Left cardiac atrium (tissue), 4 donors: ENCODE results near the gene SYTL4. TPM values are rescaled to one million over a fixed set of nuclear protein-coding genes. Genes with fewer than 3 reads are reported as not detected.

Experiments
- ATAC-seq, 2 donors: fragments of 200-7000 bp; cut with Tn5 transposase; one replicate each; pipeline ENCODE4 v1.9.1; 2020; ENCODE audit warnings: mild to moderate bottlenecking in 2 of 2, moderate library complexity in 2 of 2
- DNase-seq: peaks from one replicate; pipeline ENCODE4 v3.0.0-alpha.2; 2020
- intact Hi-C, 2 donors: fragments of 100-400 bp; cut with DNase I; formaldehyde crosslinking; loops; one replicate each; pipeline versions ENCODE4 v1.14.1 to v1.15.1; 2022 to 2023
- total RNA-seq, 2 donors: library from RNA; stranded (reverse); fragmentation: NEBNext Ultra II Directional; extraction: Animal tissue kit (Norgen Biotek cat#: 25700); gene quantifications; one replicate each; pipeline ENCODE4 v1.2.1, GENCODE V29; 2021
- donor health status: DM: no; HTN: yes; CAD: no.
- donor health status: DM: no; HTN: yes; CAD: no; lungs with severe emphysema.
- donor health status: DM: yes; HTN: yes; CAD: no.
- donor health status: Dilated cardiomyopathy.

Gene SYTL4
- total RNA-seq, 2 donors from 2014 or later: 3.6 to 5.8 TPM

DNA sequence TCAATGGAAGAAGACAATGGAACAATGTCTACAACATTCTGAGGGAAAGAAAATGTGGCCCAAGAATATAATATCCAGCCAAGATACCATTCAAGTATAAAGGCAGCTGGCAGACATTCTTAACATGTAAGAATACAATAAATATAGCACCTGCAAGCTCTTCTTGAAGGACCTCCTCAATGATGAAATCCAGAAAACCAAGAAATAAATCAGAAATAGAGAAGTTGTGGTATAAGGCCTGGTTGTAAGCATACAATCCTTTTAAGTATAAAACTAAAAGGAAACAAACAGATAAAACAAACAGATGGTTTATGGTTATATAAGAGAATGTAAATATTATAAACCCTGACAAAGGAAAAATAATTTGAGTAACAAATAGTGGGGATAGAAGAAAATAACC is 33.4 kb downstream of the SYTL4 start:
- no peak for ATAC-seq
- DNase-seq: no peak
- intact Hi-C loops: no loop called here

DNA sequence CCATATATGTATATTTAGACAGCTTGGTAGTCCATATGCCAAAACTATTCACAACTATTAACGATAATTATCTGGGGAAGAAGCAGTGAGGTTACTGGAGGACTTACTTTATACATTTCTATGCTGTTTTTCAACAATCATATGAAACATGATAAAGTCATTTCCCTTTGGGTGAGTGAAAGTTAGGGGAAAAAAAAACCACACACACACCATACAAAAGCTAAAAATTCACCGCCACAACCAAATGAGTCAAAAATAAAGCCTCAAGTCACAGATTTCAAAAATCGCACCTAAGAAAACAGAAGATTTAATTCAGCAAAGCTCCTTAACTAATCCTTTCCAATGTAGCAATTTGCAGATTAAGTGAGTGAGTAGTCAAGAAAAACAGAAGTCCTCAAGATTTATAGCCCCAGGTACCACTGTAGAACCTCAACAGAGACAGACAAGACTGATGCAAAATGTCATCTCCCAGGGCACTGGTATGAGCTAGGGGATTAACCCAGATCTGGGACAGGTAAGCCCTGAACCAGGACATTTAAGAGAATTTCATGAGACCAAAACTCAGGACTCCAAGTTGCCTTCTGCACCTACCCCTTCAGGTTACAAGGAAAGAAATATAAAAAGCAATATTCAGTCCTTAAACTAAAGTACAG is 35.1 kb downstream of the SYTL4 start:
- intact Hi-C loops: no loop called here
- ATAC-seq: no peak
- DNase-seq: no peak

DNA sequence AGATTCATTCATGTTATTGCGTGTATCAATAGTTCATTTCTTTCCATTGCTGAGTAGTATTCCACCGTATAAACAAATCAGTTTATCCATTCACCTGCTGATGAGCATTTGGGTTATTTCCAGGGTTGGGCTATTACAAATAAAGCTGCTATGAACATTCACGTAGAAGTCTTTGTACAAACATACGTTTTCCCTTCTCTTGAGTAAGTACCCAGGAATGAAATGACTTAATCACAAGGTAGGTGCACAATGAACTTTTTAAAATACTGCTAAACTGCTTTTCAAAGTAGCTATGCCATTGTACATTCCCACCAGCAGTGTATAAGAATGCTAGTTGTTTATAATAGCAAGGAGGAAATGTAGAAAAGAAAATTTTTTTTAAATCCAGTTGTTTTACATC is 35.9 kb downstream of the SYTL4 start:
- DNase-seq (no peak), ATAC-seq (no peak)
- intact Hi-C loops: no loop called here

DNA sequence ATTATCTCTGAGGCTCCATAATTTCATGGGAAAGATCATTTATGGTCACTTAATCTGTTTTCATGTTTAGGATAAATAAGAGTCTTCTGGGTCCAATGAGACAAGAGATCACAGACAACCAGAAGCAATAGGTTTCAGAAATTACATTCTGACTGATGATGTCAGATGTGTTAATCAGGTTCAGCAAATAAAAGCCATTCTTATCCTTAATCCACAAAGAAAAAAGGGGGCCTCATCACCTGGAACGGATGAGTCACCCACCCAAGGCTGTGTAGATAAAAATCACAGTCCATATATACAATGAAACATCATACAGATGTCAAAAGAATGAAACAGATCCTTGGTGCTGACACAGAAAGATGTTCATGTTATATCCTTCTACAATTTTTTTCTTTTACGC is 36.6 kb downstream of the SYTL4 start:
- ATAC-seq (no peak), DNase-seq (no peak)
- intact Hi-C loops: no loop called here

DNA sequence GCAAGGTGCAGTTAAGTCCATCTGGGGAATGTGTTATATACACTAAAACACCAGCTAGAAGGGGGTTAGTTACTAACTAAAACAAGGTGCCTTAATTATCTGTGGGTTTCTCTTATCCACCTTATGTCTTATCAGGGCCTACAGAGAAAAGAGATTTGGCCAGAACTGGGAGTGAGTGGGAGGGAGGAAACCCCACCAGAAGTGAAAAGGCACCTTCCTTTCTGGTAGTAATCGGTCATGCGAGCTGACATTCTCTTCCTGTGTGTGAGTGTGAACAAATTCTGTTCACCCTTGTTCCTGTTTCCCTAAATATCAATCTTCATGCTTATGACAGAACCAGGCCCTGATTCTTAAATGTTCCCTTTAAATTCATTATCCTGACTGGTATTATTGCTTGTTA is 44.4 kb downstream of the SYTL4 start:
- DNase-seq (no peak), ATAC-seq (no peak)
- intact Hi-C loops: loop anchor here (5.0 to 10.0 kb wide), 2 partner anchors 80 to 597 kb away; no protein-coding TSS in a partner anchor

DNA sequence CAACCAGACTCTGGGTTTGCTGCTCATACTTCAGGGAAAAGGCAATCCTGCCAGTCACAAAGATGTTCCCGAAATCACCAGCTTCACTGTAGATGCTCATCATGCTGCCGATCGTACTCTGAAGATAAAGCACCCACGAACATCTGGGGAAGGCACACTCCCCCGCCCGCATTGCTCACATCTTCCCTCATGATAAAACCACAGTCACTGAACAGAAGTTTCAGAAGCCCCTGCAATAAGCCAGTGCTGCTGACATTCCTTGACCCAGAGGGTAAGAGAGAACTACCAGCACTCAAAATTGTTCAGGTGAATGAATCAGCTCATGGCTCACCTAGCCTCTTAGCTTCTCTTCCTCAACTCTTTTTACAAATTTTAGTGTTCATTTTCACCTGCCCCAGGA is 44.8 kb downstream of the SYTL4 start:
- DNase-seq (no peak), ATAC-seq (no peak)
- intact Hi-C loops: loop anchor here (5.0 to 10.0 kb wide), 2 partner anchors 80 to 598 kb away; no protein-coding TSS in a partner anchor

DNA sequence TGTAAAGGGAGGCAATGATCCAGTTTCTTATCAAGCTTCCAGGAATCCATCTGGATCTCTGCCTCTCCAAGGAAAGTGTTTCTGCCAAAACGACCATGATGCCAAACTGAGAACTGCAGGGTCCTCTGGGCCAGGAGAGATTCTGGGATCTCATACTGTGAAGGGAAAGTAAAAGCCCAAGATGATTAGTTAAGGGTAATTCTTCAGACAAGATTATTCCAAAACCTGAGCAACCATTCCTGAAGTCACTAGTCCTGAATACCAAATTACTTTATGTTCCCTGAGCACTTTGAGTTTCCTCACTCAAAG is 46.0 kb downstream of the SYTL4 start:
- ATAC-seq (no peak), DNase-seq (no peak)
- intact Hi-C loops: loop anchor here (2.0 to 10.0 kb wide), 3 partner anchors 81 to 599 kb away; no protein-coding TSS in a partner anchor

DNA sequence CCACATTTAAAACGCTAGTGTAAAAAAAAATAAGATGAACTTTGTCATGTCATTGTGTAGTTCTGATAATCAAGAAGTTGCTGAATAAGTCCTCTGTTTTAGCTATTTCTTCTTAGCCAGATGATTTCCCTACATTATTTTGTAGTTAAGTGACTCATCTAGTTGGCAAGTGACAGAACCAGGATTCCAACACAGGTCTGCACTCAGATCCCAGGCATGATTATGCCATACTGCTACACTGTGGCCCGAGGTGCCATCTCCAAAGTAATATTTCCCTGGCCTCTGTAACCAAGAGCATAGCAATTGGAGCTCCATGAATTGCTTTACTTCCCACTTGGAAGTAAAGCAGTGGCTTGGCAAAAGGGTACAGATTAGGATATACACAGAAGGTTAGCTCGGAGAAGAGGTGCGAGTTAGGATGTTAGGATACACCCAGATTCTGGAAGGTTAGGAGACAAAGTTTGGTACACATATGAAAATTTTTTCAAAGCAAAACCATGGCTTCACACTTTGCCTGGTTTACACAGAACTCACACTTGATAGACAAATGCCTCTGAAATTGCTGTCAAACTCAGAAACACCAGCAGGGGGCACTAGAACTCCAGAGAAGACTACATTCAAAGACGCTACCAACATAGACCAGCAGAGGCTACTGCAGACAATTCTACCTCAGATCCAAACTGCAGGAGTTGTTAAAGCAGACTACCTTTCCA is 46.5 kb downstream of the SYTL4 start:
- peak; percentile 83 to 86 for ATAC-seq
- peak; percentile 34 for DNase-seq
- intact Hi-C loops: loop anchor here (2.0 to 10.0 kb wide), 3 partner anchors 82 to 599 kb away; no protein-coding TSS in a partner anchor

DNA sequence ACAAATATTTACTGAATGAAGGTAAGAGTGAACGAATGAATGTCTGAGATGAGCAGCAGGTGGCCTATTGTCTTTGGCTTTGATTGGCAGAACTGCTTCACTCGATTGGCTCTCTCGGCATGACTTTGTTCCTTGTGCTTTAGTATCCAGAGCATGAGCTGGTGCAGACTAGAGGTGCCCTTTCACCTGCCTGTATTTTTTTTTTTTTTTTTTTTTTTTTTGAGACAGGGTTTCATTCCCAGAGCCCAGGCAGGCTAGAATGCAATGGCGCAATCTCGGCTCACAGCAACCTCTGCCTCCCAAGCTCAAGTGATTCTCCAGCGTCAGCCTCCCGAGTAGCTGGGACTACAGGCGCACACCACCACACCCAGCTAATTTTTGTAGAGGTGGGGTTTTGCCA is 49.0 kb downstream of the SYTL4 start:
- intact Hi-C loops: loop anchor here in 1 of 2 donors (10.0 kb wide), 1 partner anchor 602 kb away; no protein-coding TSS in a partner anchor
- ATAC-seq (no peak), DNase-seq (no peak)

DNA sequence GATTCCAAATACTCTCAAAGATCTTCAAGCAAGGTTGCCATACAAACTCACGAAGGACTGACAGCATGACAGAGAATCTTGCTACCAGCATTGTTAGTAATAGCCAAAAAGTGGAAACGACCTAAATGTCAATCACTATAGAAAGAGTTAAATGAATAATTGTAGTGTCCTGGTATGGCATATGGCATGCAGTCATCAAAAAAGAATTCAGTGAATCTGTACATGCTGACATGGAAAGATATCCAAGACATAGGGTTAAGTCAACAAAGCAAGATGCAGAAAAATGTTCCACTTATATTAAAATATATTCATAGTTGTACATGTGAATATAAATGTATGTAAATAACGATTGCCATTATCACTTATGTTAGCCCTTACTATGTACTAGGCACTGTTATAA is 50.3 kb downstream of the SYTL4 start:
- DNase-seq (no peak), ATAC-seq (no peak)
- intact Hi-C loops: loop anchor here in 1 of 2 donors (10.0 kb wide), 1 partner anchor 603 kb away; no protein-coding TSS in a partner anchor

DNA sequence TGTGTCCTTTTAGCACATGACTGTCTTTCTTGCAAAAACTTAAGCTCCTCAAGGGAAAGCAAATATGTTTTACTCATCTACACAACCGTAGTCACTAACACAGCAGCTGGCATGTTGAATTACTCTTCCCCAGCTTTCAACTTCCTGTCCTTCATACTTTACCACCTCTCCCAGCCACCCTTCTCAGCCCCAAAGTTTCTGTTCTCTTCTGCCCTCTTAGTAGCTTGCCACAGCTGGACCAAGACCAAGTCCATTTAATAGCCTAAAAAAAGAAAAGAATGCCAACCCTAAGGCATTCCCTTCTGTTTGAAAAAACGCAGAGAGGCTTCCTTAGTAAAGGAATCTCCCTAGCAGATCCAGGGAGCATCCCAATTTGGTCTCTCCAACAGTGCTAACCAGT is 51.2 kb downstream of the SYTL4 start:
- intact Hi-C loops: loop anchor here in 1 of 2 donors (10.0 kb wide), 1 partner anchor 604 kb away; no protein-coding TSS in a partner anchor
- no peak for DNase-seq

DNA sequence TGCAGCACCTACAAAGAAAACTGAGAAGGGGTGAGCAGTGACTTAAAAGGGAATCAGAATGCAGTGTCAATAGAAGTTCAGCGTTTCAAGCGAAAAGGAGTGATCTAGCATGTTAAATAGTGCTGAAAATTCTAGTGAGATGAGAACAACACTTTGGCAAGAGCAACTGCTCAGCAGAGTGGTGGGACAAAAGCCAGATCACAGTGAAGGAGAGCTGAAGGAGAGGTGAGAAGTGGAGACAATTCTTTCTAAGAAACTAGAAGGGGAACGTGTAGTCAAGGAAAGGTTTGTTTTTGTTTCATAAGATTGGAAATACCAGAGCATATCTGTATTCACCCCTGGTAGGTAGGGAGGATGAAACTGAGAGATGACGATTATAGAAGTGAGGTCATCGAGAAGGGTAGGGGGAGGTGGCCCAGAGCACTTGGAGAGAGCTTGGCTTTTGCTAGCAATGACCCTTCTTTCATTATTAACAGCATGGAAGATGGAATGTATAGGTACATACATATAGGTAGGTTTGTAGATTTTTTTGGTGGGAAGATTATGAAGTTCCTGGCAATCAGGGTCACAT is 54.2 kb downstream of the SYTL4 start:
- DNase-seq (no peak), ATAC-seq (peak in 1 of 2 donors; percentile 68)
- intact Hi-C loops: no loop called here

More for the DNA sequence above, 51.2 kb downstream of the SYTL4 start:
- no peak for ATAC-seq

DNA sequence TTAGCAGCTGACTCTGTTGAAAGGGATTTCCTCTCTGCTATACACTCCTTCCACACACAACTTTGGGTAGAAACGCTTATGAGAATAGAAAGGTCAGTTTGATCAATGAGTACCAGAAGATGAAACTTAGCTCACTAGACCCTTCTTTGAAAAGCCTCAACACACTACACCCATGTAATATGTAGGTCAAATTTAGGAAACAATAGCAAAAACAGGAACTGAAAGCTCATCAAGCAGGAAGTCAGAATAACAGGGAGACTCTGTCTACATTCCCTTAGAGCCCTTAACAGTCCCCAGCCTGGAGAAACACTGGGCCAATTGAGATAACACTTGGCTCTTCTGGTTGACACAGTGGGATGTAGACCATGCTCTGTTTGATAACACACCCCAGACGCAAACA is 57.2 kb downstream of the SYTL4 start:
- intact Hi-C loops: no loop called here
- ATAC-seq (peak in 1 of 2 donors; percentile 34), DNase-seq (no peak)

DNA sequence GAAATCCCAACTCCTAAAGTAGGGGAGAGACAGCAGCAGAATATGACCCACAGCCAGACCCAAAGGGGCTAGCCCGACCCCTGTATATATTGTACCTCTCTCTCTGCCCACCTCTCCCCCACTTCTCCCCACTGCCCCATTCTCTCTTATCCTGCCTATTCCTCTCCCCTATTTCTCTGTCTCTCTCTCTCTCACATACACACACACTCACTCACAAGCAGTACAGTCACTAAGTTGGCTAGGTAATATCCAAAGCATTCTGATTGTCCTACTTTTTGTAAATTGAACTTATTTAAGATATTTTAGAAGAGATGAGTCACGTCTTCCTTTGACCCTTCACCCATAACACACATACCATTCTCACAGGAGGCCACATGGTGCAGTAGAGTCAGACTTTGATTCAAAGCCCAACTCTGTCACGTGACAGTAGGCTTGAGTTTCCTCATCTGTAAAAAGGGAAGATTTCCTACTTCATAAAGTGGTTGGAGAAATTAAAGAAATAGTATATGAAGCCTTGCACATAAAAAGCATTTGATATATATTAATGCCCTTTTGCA is 58.4 kb downstream of the SYTL4 start:
- intact Hi-C loops: no loop called here
- ATAC-seq (no peak), DNase-seq (no peak)

DNA sequence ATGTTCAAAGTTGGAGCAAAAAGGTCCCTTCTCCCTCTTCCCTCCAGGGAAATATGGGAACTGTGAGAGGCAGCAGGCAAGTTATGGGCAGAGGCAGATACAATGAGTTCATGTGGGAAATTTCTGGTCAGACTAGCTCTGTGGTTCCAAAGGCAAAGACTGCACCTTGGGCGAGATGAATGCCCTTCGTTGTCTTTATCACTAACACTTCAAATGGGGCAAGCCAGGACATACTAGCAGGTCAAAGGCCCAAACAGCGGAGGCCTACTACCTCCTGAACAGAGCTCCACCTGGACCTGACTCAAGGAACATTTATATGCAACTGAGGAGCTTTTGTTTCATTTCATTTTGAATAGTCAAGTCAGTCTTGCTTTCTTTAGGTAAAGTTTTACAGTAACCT is 59.0 kb downstream of the SYTL4 start:
- DNase-seq: no peak
- intact Hi-C loops: no loop called here
- no peak for ATAC-seq

DNA sequence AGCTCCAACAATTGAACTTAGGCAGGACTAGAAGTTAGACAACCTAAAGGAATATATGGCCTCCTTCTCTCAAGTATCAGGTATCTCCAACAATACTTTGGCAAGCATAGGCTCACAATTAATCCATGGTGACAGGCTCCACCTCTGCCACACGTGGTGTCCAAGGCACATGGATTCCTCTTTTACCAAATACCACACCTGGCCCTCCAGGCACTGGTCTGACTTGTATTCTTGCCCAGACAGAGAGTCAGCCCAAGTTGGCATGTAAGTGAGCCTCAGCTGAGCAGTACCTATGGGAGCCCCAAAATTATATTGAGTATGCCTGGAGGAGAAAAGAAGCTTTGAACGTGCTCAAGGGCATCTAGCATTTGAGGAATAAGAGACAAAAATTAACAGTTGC is 68.3 kb downstream of the SYTL4 start:
- intact Hi-C loops: no loop called here
- ATAC-seq (no peak), DNase-seq (no peak)

DNA sequence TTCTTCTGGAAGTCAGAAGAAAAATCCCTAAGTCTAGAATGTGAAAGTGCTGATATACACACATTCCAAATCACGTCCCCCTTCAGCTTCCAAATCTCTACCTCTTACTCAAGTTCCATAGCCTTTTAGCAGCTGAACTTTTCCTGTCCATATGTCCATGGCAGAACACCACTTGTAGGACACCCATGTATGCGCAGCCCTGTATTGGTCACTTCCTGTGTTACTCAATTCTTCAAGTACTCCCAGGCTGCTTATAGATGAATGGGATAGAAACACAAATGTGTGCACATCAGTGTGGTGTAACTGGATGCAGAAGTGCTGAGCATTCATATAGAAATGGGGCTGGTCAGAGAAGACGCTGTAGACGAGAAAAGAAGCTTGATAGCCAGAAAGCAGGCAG is 69.1 kb downstream of the SYTL4 start:
- no peak for ATAC-seq
- no peak for DNase-seq
- intact Hi-C loops: no loop called here

DNA sequence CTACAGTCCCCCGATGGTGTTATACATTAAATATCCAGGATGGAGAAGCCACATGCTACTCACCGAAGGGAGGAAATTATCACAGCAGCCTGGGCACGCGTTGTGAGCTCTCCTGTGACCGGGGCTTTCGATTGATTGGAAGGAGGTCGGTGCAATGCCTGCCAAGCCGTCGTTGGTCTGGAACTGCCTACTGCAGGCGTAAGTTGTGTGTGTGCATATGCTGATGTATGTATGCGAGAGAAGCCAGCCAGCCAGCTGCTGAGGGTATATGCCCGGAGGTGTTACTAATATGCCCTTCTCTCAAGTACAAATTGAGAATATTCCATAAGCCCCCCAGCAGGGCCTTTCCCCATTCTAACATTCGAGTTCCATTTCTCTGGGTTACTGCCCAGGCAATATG is 69.8 kb downstream of the SYTL4 start:
- intact Hi-C loops: no loop called here
- ATAC-seq (no peak), DNase-seq (no peak)

DNA sequence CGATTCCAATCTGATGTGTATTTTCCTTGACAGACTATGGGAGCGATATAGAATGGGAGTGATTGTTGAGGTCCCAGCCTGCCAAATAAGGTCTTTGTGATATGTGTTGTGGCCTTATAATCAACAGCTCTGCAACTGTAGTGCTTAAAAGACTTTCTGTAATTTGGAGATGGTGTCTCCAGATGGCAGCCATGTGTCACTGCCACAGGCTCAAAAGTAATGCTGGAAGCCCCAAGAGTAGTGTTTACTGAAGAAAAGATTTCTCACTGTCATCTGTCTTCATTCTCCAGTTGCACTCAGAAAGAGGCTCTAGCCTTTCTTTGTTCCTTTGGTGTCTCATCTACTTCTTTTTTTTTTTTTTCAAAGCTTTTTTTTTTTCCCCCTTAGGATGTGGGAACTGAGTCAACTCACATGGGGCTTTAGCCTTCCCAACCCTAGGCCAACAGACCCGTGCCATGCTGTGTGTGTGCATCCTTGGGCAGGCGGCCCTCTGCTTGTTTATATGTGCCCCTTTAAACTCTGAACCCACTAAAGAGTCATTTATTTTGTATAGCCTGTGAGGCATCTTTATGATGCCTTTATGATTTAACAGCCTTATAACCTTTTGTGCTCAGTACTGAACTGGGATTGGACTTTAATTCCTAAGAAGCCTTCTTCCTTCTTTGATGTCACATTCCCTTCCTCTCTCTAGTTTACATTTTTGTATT is 72.3 kb downstream of the SYTL4 start:
- intact Hi-C loops: no loop called here
- DNase-seq (no peak), ATAC-seq (no peak)
